GM19397 (cell line): ENCODE measurements around the gene LSAMP.
"Not testable (repeated sequence)": the region's sequence is repeated elsewhere in the genome, so short reads cannot be mapped to it uniquely, and the experiment has no call there.

Experiments used
- ATAC-seq: cut with Tn5 transposase; IDR thresholded peaks from one replicate; pipeline ENCODE4 v1.9.1; 2021; ENCODE audit warnings: mild to moderate bottlenecking, moderate library complexity; ENCODE audit not compliant: unreplicated experiment

Gene LSAMP

GRCh38 chr3:115787818-115788217 lies 657.5 kb downstream of the LSAMP start:
- ATAC-seq = no peak

GRCh38 chr3:115785782-115786181 lies 659.5 kb downstream of the LSAMP start:
- ATAC-seq = no peak

GRCh38 chr3:115784739-115785536 lies 660.3 kb downstream of the LSAMP start:
- ATAC-seq = no peak

GRCh38 chr3:115783938-115784738 lies 661.1 kb downstream of the LSAMP start:
- ATAC-seq = peak; percentile 89

GRCh38 chr3:115783426-115783825 lies 661.9 kb downstream of the LSAMP start:
- not testable (repeated sequence) for ATAC-seq

DNA sequence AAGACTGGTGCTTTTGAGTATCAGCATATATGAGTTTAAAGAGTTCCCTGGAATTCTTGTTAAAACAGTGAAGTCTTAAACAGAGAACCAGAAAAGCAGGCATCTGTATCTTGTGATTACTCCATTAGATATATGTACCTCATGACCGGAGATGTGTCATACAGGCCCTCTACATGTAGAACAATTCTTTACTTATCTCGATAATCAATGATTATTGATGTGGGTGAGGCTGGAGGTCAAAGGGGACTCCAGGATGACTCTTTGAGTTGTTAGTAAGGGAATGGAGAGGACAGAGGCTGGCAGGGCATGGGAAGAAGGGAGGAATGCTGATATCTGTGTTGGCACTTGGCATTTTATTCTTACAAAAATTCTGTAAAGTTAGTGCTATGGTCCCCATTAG lies 666.3 kb downstream of the LSAMP start:
- ATAC-seq = no peak

DNA sequence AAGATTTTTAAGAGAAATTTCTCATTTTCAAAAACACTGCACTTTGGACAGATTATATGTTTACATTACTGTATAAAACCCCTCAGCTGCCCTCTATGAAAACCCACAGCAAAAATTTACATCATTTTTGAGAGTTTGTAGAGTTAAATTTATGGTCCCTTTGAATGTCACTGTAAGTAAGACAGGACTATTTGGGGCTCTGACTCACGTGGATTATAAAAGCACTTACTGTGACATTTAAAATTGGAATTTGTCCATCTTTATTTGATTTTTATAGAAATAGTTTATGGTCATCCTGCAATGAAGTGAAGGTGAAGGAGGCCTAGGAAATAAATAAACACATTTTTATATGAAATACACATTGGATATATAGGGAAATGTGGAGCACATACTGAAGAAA lies 672.3 kb downstream of the LSAMP start:
- ATAC-seq = no peak

DNA sequence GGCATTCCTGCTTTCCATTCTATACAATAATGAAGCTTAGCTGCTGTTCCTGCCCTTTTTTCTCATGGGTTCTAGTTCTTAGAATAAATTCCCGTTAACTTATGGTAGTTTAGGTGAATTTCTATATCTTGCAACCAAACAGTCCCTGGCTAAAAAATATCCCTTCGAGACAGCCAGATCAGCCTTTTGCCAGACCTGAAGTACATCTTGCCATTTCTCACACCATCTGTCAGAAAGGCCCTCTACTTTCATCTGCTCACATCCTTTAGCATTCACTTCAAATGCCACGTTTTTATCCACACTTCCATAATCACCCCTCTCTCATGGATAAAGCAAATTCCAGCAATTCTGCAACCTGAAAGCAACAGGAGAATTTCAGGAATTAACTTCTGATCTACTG lies 676.6 kb downstream of the LSAMP start:
- no peak for ATAC-seq

GRCh38 chr3:115766587-115767482 lies 678.5 kb downstream of the LSAMP start:
- no peak for ATAC-seq

DNA sequence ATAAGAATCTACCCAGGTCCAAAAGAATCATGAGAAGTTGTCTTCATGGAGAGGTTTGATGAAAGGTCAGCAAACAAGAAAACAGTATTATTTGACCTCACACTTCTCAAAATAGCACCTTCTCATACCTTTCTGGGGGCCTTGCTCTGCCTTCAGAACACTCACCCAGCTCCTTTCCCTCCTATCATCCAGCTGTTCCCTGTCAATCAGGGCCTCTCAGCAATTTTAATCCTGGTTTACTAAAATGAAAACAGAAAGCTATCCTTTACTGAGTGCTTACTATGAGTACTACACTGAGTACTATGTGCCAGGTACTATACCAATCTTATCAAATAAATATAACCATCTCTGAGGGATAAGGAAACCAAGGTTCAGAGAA lies 683.4 kb downstream of the LSAMP start:
- no peak for ATAC-seq

DNA sequence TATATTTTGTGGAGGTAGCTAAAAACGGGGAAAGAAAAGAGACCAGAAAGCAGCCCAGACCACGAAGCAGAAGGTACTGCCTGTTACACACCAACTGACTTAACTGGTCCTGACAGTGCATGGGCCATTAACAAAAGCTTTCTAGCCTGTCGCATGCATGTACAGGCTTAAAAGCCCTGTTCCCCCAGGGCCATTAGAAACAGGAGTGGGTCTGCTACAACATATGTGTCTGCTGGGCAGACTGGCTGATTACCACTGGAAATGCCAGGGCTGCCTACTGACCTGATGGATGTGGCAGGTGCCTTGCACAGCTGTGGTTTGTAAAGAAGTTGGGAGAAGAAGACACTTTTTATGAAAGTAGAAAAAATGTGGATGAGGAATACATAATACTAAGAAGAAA lies 684.6 kb downstream of the LSAMP start:
- no peak for ATAC-seq

GRCh38 chr3:115758076-115758763 lies 687.1 kb downstream of the LSAMP start:
- ATAC-seq = no peak

- ATAC-seq = not testable (repeated sequence)
These were observed 692.3 kb downstream of the LSAMP start for GRCh38 chr3:115752978-115753377.
